ENCODE measurements around the gene CR1. TPM values are rescaled to one million over a fixed set of nuclear protein-coding genes. Genes with fewer than 3 reads are reported as not detected.
A peak's percentile ranks its signal among the peaks of the same experiment; 100 is the strongest.

The CR1 gene
- total and polyA plus RNA-seq, 9 of the 15 experiments (the other 6 are each of a cell fraction or from before 2014, with no cell fraction given), result 0.07 to 0.47 (median 0.18) TPM

GRCh38 chr1:207519505-207520399 lies 23.8 kb downstream of the CR1 start (continued):
- TF ChIP-seq SFPQ (IDR thresholded peaks at IDR 0.05; ENCODE audit: low read depth, low read length) (no peak), SIX5 (IDR thresholded peaks at IDR 0.05; ENCODE audit: borderline replicate concordance in 1 of 2, insufficient read depth in 1 of 2, low read depth in 1 of 2, low read length in 2 of 2) (no peak), RB1 (IDR thresholded peaks at IDR 0.05; ENCODE audit: low read depth) (no peak), NBN (IDR thresholded peaks at IDR 0.05; ENCODE audit: low read depth) (no peak), ZNF778 (CRISPR knock-in tag; IDR thresholded peaks at IDR 0.05) (no peak), BRF2 (IDR thresholded peaks at IDR 0.05; ENCODE audit: borderline replicate concordance, insufficient read depth, insufficient read length) (no peak), PCBP2 (IDR thresholded peaks at IDR 0.05; ENCODE audit: low read depth, low read length, poor library complexity, severe bottlenecking) (no peak), SRSF3 (IDR thresholded peaks at IDR 0.05; ENCODE audit: insufficient read depth, low read length) (no peak), NCOA1 (IDR thresholded peaks at IDR 0.05; ENCODE audit: low read depth) (peak; percentile 95; the same call in 1 of the 2 replicates), SRSF1 (IDR thresholded peaks at IDR 0.05; ENCODE audit: low read depth, low read length) (no peak), TEAD1 (CRISPR knock-in tag; IDR thresholded peaks at IDR 0.05) (peak in 1 of 2 experiments; percentile 87; a peak in 2 of 4 replicates), SREBF2 (CRISPR knock-in tag; IDR thresholded peaks at IDR 0.05) (no peak), ZBTB7A (IDR thresholded peaks at IDR 0.05; ENCODE audit: borderline replicate concordance, control insufficient read depth, low read depth, low read length) (peak; percentile 68; the same call in 1 of the 2 replicates), BRCA1 (IDR thresholded peaks at IDR 0.05) (no peak), BRCA1 (CRISPR knock-in tag; IDR thresholded peaks at IDR 0.05) (no peak), FOXA3 (CRISPR knock-in tag; conservative IDR thresholded peaks at IDR 0.05 in 1 of 2, IDR thresholded peaks at IDR 0.05 in 1 of 2) (no peak), NR2C2 (CRISPR knock-in tag; IDR thresholded peaks at IDR 0.05) (peak; percentile 37; the same call in 1 of the 2 replicates), NR2C2 (tag; IDR thresholded peaks at IDR 0.05) (peak; percentile 77), TBP (optimal IDR thresholded peaks at IDR 0.05; ENCODE audit: low read depth, low read length) (peak; percentile 31), ZNF23 (CRISPR knock-in tag; IDR thresholded peaks at IDR 0.05) (peak; percentile 46; the same call in 1 of the 2 replicates), CEBPG (CRISPR knock-in tag; IDR thresholded peaks at IDR 0.05) (no peak), CEBPG (tag; conservative IDR thresholded peaks at IDR 0.05 in 1 of 2, IDR thresholded peaks at IDR 0.05 in 1 of 2) (no peak), KHSRP (IDR thresholded peaks at IDR 0.05) (peak; percentile 80), JUND (IDR thresholded peaks at IDR 0.05; ENCODE audit: borderline replicate concordance, low read depth, low read length) (peak; percentile 79), JUND (tag; IDR thresholded peaks at IDR 0.05; ENCODE audit: borderline replicate concordance, low read depth, low read length) (peak; percentile 62; the same call in 1 of the 3 replicates)
